C4-2B (cell line): ENCODE results near the gene SCAP.

ENCODE experiments used
- ZFX ChIP-seq: fragments of 450-650 bp; IDR thresholded peaks from 2 replicates; pipeline ENCODE4 v1.6.1; 2017
- TF ChIP-seq, protein P1 (sequence below): fragments of 450-650 bp; conservative IDR thresholded peaks from 2 replicates; pipeline ENCODE4 v1.5.1; 2017; ENCODE audit warnings: mild to moderate bottlenecking

GRCh38 chr3:47414161-47414564, 61.6 kb downstream of the SCAP start:
- TF ChIP-seq, protein P1, sequence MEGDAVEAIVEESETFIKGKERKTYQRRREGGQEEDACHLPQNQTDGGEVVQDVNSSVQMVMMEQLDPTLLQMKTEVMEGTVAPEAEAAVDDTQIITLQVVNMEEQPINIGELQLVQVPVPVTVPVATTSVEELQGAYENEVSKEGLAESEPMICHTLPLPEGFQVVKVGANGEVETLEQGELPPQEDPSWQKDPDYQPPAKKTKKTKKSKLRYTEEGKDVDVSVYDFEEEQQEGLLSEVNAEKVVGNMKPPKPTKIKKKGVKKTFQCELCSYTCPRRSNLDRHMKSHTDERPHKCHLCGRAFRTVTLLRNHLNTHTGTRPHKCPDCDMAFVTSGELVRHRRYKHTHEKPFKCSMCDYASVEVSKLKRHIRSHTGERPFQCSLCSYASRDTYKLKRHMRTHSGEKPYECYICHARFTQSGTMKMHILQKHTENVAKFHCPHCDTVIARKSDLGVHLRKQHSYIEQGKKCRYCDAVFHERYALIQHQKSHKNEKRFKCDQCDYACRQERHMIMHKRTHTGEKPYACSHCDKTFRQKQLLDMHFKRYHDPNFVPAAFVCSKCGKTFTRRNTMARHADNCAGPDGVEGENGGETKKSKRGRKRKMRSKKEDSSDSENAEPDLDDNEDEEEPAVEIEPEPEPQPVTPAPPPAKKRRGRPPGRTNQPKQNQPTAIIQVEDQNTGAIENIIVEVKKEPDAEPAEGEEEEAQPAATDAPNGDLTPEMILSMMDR, result no peak
- no peak for TF ChIP-seq ZFX
